DND-41 (cell line): ENCODE data around the gene CHTF8.

ENCODE experiments used
- ATAC-seq: fragments of 200-7000 bp; cut with Tn5 transposase; 3 replicates; pipeline ENCODE4 v1.9.1; 2021; ENCODE audit warnings: low read depth; ENCODE audit not compliant: insufficient read depth
- DNase-seq: peaks from one replicate; pipeline ENCODE4 v3.0.0-alpha.2; 2020
- H2AFZ ChIP-seq: 2 replicates; pipeline ENCODE4 v1.6.0; 2012; ENCODE audit warnings: low read depth, low read length
- H3K27ac ChIP-seq: 2 replicates; pipeline ENCODE4 v1.5.1; 2012; ENCODE audit warnings: low read length, inconsistent platforms
- H3K27me3 ChIP-seq: fragments of 200-600 bp; sonication (generic); 2 replicates; pipeline ENCODE4 v1.6.0; 2012; ENCODE audit warnings: low read length, mild to moderate bottlenecking, inconsistent platforms; ENCODE audit not compliant: insufficient read depth, poor library complexity
- H3K36me3 ChIP-seq: 2 replicates; pipeline ENCODE4 v1.5.1; 2012; ENCODE audit warnings: low read length, inconsistent platforms; ENCODE audit not compliant: insufficient read depth
- H3K4me1 ChIP-seq: 2 replicates; pipeline ENCODE4 v1.5.1; 2012; ENCODE audit warnings: mild to moderate bottlenecking, low read length; ENCODE audit not compliant: insufficient read depth
- H3K4me2 ChIP-seq: 2 replicates; pipeline ENCODE4 v1.6.0; 2012; ENCODE audit warnings: mild to moderate bottlenecking, moderate library complexity, low read length, inconsistent platforms; ENCODE audit not compliant: insufficient read depth
- H3K4me3 ChIP-seq, 2 experiments: fragments of 200-600 bp in 1 of 2; shearing (Covaris generic) in 1 of 2; 2 replicates each; pipeline ENCODE4 v1.5.1; 2012 to 2016; ENCODE audit warnings: inconsistent platforms in 2 of 2, low read length in 2 of 2, mild to moderate bottlenecking in 2 of 2, low read depth in 1 of 2, moderate library complexity in 1 of 2
- H3K79me2 ChIP-seq: 2 replicates; pipeline ENCODE4 v1.6.0; 2012; ENCODE audit warnings: low read length, inconsistent platforms; ENCODE audit not compliant: insufficient read depth
- H3K9ac ChIP-seq: 2 replicates; pipeline ENCODE4 v1.6.0; 2012; ENCODE audit warnings: low read depth, mild to moderate bottlenecking, inconsistent platforms, low read length, moderate library complexity
- H3K9me3 ChIP-seq: 2 replicates; pipeline ENCODE4 v1.5.1; 2012; ENCODE audit warnings: low read length, moderate library complexity, mild to moderate bottlenecking, inconsistent platforms; ENCODE audit not compliant: insufficient read depth, severe bottlenecking
- H4K20me1 ChIP-seq: 2 replicates; pipeline ENCODE4 v1.6.0; 2012; ENCODE audit warnings: low read length; ENCODE audit not compliant: insufficient read depth
- EZH2 ChIP-seq: IDR thresholded peaks from 3 replicates; pipeline ENCODE4 v1.6.1; 2012; ENCODE audit warnings: borderline replicate concordance, low read depth, mild to moderate bottlenecking, moderate library complexity, low read length, inconsistent platforms; ENCODE audit not compliant: severe bottlenecking
- TF ChIP-seq, protein P1 (sequence below): IDR thresholded peaks from 2 replicates; pipeline ENCODE4 v1.5.1; 2012; ENCODE audit warnings: borderline replicate concordance, low read length, moderate library complexity, mild to moderate bottlenecking; ENCODE audit not compliant: poor library complexity, severe bottlenecking; ENCODE audit errors: extremely low read depth

CHTF8 gene

DNA sequence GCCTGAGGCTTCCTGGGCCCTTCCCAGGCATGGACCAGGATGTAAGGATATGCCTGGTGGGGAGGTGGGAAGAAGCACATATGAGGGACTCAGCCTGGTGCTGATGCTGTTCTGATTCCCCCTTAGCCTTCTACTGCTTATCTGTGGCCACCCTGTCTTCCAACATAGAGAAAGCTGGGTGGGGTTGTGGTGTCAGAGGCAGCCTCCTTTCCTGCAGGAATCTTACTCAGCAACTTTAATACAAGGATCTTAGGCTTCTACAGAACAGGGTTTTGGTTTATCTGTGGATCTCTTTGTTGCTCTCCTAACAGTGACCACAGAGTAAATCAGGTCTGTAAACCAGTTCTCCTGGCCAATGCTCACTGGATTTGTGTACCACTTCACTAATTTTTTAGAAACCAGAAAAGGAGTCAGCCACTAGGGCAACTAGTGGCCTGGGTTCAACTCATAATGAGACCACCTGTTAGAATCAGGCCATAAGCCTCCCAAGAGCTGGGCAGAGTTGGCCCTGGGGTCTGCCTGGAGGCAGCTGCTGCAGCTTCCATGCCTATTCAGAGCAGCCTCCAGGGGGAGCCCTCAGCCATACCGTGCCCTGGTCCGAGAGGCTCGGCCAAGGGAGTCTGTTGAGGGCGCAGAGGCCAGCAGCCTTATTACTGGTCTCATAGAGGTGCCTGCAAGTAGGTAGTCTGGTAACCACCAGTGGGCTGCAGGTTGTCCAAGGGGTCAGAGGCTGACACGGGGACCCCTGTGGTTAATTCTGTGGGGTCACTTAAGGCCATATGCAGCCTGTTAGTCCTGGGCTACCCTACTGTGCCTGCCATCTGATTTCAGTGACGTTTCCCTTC is 19.9 kb downstream of the CHTF8 start:
- no peaks in the 10 kb centered on the region for H3K79me2 ChIP-seq
- no peaks in the 10 kb centered on the region for H3K9me3 ChIP-seq
- H3K9ac ChIP-seq: no peak overlapping the region
- DNase-seq (peak; percentile 55), ATAC-seq (peak; percentile 79)
- H3K36me3 ChIP-seq: peaks cover 54% of the 10 kb centered on the region
- H3K4me2 ChIP-seq: no peak overlapping the region
- no peak overlapping the region for H3K4me3 ChIP-seq
- H2AFZ ChIP-seq: no peak overlapping the region
- H3K4me1 ChIP-seq: no peaks in the 10 kb centered on the region
- H4K20me1 ChIP-seq: peaks cover 69% of the 10 kb centered on the region
- no peaks in the 10 kb centered on the region for H3K27me3 ChIP-seq
- H3K27ac ChIP-seq: no peak overlapping the region
- no peak for TF ChIP-seq EZH2
- TF ChIP-seq, protein P1, sequence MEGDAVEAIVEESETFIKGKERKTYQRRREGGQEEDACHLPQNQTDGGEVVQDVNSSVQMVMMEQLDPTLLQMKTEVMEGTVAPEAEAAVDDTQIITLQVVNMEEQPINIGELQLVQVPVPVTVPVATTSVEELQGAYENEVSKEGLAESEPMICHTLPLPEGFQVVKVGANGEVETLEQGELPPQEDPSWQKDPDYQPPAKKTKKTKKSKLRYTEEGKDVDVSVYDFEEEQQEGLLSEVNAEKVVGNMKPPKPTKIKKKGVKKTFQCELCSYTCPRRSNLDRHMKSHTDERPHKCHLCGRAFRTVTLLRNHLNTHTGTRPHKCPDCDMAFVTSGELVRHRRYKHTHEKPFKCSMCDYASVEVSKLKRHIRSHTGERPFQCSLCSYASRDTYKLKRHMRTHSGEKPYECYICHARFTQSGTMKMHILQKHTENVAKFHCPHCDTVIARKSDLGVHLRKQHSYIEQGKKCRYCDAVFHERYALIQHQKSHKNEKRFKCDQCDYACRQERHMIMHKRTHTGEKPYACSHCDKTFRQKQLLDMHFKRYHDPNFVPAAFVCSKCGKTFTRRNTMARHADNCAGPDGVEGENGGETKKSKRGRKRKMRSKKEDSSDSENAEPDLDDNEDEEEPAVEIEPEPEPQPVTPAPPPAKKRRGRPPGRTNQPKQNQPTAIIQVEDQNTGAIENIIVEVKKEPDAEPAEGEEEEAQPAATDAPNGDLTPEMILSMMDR: peak; percentile 85

DNA sequence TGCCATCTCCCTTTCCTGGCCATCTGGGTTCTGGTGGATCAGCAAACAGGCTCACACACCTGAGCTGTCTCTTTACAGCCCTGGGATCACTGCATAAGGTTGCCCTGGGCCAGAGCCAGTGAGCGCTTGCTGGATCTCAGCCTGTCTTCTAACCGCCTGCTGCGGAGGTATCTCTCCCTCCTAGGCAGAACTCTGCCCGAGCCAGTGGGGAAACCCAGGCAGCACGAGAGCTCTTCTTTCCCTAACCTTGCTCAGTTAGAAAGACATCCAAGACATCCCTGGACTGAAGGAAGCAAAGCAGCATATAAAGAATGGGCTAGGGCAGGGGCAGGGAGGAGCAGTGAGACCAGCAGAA is 20.5 kb downstream of the CHTF8 start:
- Histone ChIP-seq H3K9ac (no peak overlapping the region), H3K36me3 (peaks cover 49% of the 10 kb centered on the region), H3K4me3 (no peak overlapping the region), H2AFZ (no peak overlapping the region), H3K4me1 (peaks cover 3% of the 10 kb centered on the region), H4K20me1 (peaks cover 71% of the 10 kb centered on the region), H3K27ac (no peak overlapping the region), H3K27me3 (peaks cover under 1% of the 10 kb centered on the region), H3K79me2 (no peaks in the 10 kb centered on the region), H3K9me3 (no peaks in the 10 kb centered on the region), H3K4me2 (no peak overlapping the region)
- ATAC-seq: no peak
- no peak for DNase-seq
- TF ChIP-seq EZH2: no peak
- TF ChIP-seq, protein P1: no peak

DNA sequence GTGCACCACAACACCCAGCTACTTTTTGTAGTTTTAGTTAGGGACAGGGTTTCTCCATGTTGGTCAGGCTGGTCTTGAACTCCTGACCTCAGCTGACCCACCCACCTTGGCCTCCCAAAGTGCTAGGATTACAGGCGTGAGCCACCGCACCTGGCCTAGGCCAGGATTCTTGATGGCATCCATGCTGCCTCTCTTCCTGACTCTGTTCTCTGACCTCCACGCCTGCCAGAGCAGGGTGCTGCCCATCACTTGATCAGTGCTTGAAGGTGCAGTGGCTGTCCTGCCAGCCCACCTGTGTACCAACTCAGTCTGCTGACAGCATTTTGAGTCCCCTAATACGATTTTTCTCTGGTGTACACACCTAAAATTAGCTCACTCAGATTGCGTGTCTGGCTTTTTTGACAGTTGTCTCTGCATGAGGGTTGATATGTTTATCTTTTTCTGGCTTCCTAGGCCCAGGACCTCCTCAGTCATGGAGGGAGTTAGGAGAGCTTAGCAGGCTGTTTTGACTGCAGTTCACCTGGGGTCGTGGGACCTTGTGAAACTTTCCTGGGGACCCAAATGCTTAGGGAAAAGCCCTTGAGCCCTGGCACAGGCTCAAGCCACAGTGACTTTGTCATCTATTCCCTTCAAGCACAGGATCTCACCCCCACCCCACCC is 21.0 kb downstream of the CHTF8 start:
- H3K79me2 ChIP-seq: no peaks in the 10 kb centered on the region
- no peak for DNase-seq
- H3K27ac ChIP-seq: no peak overlapping the region
- no peak overlapping the region for H3K4me2 ChIP-seq
- no peak overlapping the region for H3K4me3 ChIP-seq
- peaks cover 44% of the 10 kb centered on the region for H3K36me3 ChIP-seq
- H3K4me1 ChIP-seq: peaks cover 8% of the 10 kb centered on the region
- ATAC-seq: no peak
- TF ChIP-seq, protein P1: no peak
- TF ChIP-seq EZH2: no peak
- H3K9ac ChIP-seq: no peak overlapping the region
- H4K20me1 ChIP-seq: peaks cover 73% of the 10 kb centered on the region
- H3K9me3 ChIP-seq: no peaks in the 10 kb centered on the region
- H2AFZ ChIP-seq: no peak overlapping the region
- H3K27me3 ChIP-seq: peaks cover 6% of the 10 kb centered on the region
